GM18502 (cell line): ENCODE data around the gene DNAJB2.
"Not testable (repeated sequence)": the region's sequence is repeated elsewhere in the genome, so short reads cannot be mapped to it uniquely, and the experiment has no call there.

Source experiments
- ATAC-seq: cut with Tn5 transposase; IDR thresholded peaks from one replicate; pipeline ENCODE4 v1.9.1; 2021; ENCODE audit warnings: mild to moderate bottlenecking; ENCODE audit not compliant: unreplicated experiment, poor library complexity

Gene DNAJB2

GRCh38 chr2:219282943-219283581 is 3.9 kb downstream of the DNAJB2 start:
- ATAC-seq: no peak

GRCh38 chr2:219284501-219285372 is 5.6 kb downstream of the DNAJB2 start:
- ATAC-seq: no peak

- ATAC-seq: no peak
These were observed 6.2 kb downstream of the DNAJB2 start for GRCh38 chr2:219285373-219285735.

- no peak for ATAC-seq
These were observed 6.8 kb downstream of the DNAJB2 start for GRCh38 chr2:219285894-219286425.

GRCh38 chr2:219286436-219287115 is 7.4 kb downstream of the DNAJB2 start:
- ATAC-seq: no peak

GRCh38 chr2:219287116-219287440 is 7.9 kb downstream of the DNAJB2 start:
- ATAC-seq: not testable (repeated sequence)

- ATAC-seq: no peak
These were observed 8.6 kb downstream of the DNAJB2 start for GRCh38 chr2:219287580-219288265.

GRCh38 chr2:219289195-219289536 is 10.0 kb downstream of the DNAJB2 start:
- ATAC-seq: no peak

- ATAC-seq: no peak
These were observed 10.6 kb downstream of the DNAJB2 start for GRCh38 chr2:219289537-219290361.

GRCh38 chr2:219290381-219291171 is 11.4 kb downstream of the DNAJB2 start:
- ATAC-seq: no peak

- ATAC-seq: no peak
These were observed 12.2 kb downstream of the DNAJB2 start for GRCh38 chr2:219291394-219291793.

GRCh38 chr2:219291910-219292490 is 12.8 kb downstream of the DNAJB2 start:
- ATAC-seq: no peak

- ATAC-seq: no peak
These were observed 13.4 kb downstream of the DNAJB2 start for GRCh38 chr2:219292616-219293015.

GRCh38 chr2:219293736-219294231 is 14.6 kb downstream of the DNAJB2 start:
- ATAC-seq: no peak

- peak; percentile 90 for ATAC-seq
These were observed 15.5 kb downstream of the DNAJB2 start for GRCh38 chr2:219294356-219295351.

GRCh38 chr2:219296142-219296541 is 17.0 kb downstream of the DNAJB2 start:
- no peak for ATAC-seq

- ATAC-seq: no peak
These were observed 17.6 kb downstream of the DNAJB2 start for GRCh38 chr2:219296631-219297391.
